DOHH2 (cell line): ENCODE measurements around the gene PYGB.
"Not testable (repeated sequence)": the region's sequence is repeated elsewhere in the genome, so short reads cannot be mapped to it uniquely, and the experiment has no call there.

ENCODE experiments used
- H3F3A ChIP-seq: fragments of 200-600 bp; sonication (generic), shearing (Covaris generic); 2 replicates; pipeline ENCODE4 v1.6.0; 2016; ENCODE audit warnings: antibody characterized with exemption, mild to moderate bottlenecking; ENCODE audit not compliant: control insufficient read depth, insufficient read depth
- H3K27ac ChIP-seq: fragments of 200-600 bp; sonication (generic); 2 replicates; pipeline ENCODE4 v1.5.1; 2014; ENCODE audit warnings: low read depth, mild to moderate bottlenecking, low read length, moderate library complexity
- H3K27me3 ChIP-seq: fragments of 200-600 bp; sonication (generic); 2 replicates; pipeline ENCODE4 v1.6.1; 2014; ENCODE audit warnings: mild to moderate bottlenecking, low read length, mixed read lengths; ENCODE audit not compliant: control insufficient read depth
- H3K36me3 ChIP-seq: fragments of 200-600 bp; sonication (generic); 2 replicates; pipeline ENCODE4 v1.6.1; 2014; ENCODE audit warnings: mild to moderate bottlenecking, low read length, moderate library complexity, mixed read lengths; ENCODE audit not compliant: control insufficient read depth
- H3K4me1 ChIP-seq: fragments of 200-600 bp; sonication (generic); 2 replicates; pipeline ENCODE4 v1.6.1; 2014; ENCODE audit warnings: mild to moderate bottlenecking, low read length, mixed read lengths; ENCODE audit not compliant: control insufficient read depth
- H3K4me2 ChIP-seq: fragments of 200-600 bp; sonication (generic); 2 replicates; pipeline ENCODE4 v1.6.0; 2014; ENCODE audit warnings: mild to moderate bottlenecking, low read length, moderate library complexity
- H3K4me3 ChIP-seq: fragments of 200-600 bp; sonication (generic); 2 replicates; pipeline ENCODE4 v1.5.1; 2014; ENCODE audit warnings: mild to moderate bottlenecking, low read length, mixed read lengths
- H3K79me2 ChIP-seq: fragments of 200-600 bp; sonication (generic); 2 replicates; pipeline ENCODE4 v1.6.1; 2014; ENCODE audit warnings: mild to moderate bottlenecking, low read length, mixed read lengths; ENCODE audit not compliant: control insufficient read depth
- H3K9me2 ChIP-seq: fragments of 200-600 bp; sonication (generic); replicated peaks from 2 replicates; pipeline ENCODE4 v1.6.1; 2014; ENCODE audit warnings: mild to moderate bottlenecking, low read length, mixed read lengths; ENCODE audit not compliant: control insufficient read depth
- H3K9me3 ChIP-seq: fragments of 200-600 bp; sonication (generic); 2 replicates; pipeline ENCODE4 v1.6.1; 2014; ENCODE audit warnings: antibody characterized with exemption, low read length, mixed read lengths; ENCODE audit not compliant: control insufficient read depth, insufficient read depth
- H4K20me1 ChIP-seq: fragments of 200-600 bp; sonication (generic); 2 replicates; pipeline ENCODE4 v1.6.0; 2014; ENCODE audit warnings: low read depth, mild to moderate bottlenecking, antibody characterized with exemption, low read length, moderate library complexity; ENCODE audit not compliant: control insufficient read depth, insufficient read depth
- EZH2phosphoT487 ChIP-seq: fragments of 200-600 bp; sonication (generic); IDR thresholded peaks from 2 replicates; pipeline ENCODE4 v1.6.1; 2017; ENCODE audit warnings: borderline replicate concordance, mild to moderate bottlenecking, antibody characterized with exemption, low read length, moderate library complexity, mixed read lengths
- TF ChIP-seq, protein P1 (sequence below): fragments of 200-600 bp; sonication (generic); IDR thresholded peaks from one replicate; pipeline ENCODE4 v1.5.1; 2014; ENCODE audit warnings: antibody characterized with exemption, mild to moderate bottlenecking, low read depth, low read length; ENCODE audit not compliant: poor library complexity, severe bottlenecking

The PYGB gene

DNA sequence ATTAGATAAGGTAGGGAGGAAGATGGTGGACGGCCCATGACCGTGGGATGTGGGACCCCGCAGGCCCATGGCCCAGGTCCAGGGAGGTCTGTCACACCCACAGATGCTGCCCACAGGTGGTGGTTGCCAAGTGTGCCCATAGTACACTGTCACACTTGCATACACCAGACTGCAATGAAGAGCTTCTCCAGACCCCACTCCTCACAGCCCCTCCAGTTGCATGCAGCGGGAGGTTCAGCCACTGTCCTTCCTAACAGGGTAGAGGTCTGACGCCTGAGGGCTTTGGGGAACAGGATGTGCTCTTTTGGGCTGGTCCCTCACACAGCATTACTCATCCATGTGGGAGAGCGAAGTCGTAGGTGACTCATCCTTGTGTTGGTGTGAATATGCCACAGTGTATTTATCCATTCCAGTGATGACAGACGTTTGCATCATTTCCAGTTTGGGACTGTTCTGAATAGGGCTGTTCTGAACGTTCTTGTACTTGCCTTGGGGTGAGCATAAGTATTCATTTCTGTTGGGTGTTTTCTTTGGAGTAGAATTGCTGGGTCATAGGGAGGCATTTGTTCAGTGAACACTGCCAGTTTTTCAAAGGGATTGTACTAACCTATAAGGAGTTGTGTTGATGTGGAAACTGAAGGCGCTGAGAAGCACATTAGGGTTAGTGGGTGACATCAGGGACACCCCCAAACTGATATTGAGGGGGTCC lies 10.1 kb upstream of the PYGB start:
- Histone ChIP-seq H3K4me3 (no peak overlapping the region), H3K79me2 (no peaks in the 10 kb centered on the region), H4K20me1 (no peaks in the 10 kb centered on the region), H3K9me2 (no peaks in the 10 kb centered on the region), H3K4me1 (peaks cover 12% of the 10 kb centered on the region), H3K27me3 (peaks cover 29% of the 10 kb centered on the region), H3K36me3 (no peaks in the 10 kb centered on the region), H3K4me2 (no peak overlapping the region), H3K9me3 (no peaks in the 10 kb centered on the region), H3K27ac (no peak overlapping the region), H3F3A (no peaks in the 10 kb centered on the region)
- TF ChIP-seq EZH2phosphoT487, result no peak
- TF ChIP-seq, protein P1, sequence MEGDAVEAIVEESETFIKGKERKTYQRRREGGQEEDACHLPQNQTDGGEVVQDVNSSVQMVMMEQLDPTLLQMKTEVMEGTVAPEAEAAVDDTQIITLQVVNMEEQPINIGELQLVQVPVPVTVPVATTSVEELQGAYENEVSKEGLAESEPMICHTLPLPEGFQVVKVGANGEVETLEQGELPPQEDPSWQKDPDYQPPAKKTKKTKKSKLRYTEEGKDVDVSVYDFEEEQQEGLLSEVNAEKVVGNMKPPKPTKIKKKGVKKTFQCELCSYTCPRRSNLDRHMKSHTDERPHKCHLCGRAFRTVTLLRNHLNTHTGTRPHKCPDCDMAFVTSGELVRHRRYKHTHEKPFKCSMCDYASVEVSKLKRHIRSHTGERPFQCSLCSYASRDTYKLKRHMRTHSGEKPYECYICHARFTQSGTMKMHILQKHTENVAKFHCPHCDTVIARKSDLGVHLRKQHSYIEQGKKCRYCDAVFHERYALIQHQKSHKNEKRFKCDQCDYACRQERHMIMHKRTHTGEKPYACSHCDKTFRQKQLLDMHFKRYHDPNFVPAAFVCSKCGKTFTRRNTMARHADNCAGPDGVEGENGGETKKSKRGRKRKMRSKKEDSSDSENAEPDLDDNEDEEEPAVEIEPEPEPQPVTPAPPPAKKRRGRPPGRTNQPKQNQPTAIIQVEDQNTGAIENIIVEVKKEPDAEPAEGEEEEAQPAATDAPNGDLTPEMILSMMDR, result no peak

DNA sequence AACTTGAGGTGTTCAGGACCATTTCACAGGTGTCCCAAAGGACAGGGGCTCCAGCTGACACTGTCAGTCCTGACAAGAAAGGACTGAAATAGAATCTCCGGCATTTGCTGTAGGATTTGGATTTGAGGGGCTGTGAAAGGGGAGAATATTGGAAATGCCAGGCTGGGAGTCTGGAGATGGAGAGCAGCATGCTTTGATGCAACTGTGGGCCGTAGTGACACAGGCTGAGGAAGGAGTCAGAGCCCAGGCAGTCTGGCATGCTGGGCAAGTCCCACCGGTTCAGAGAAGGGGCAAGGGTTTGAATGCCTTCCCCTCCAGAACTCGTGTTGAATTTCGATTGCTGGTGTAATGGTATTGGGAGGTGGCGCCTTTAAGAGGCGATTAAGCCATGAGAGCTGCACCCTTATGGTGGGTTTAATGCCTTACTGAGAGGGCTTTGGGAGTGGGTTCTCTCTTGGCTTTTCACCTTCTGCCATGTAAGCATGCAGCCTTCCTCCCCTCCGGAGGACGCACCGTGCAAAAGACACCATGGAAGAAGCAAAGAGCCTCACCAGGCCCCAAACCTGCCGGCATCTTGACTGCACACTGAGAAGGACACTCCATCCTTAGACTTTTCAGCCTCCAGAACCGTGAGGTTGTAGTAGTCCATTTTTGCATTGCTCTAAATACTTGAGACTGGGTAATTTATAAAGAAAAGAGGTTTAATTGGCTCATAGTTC lies 9.4 kb upstream of the PYGB start:
- Histone ChIP-seq H3K9me3 (no peaks in the 10 kb centered on the region), H3K36me3 (no peaks in the 10 kb centered on the region), H3K4me1 (peaks cover 12% of the 10 kb centered on the region)

DNA sequence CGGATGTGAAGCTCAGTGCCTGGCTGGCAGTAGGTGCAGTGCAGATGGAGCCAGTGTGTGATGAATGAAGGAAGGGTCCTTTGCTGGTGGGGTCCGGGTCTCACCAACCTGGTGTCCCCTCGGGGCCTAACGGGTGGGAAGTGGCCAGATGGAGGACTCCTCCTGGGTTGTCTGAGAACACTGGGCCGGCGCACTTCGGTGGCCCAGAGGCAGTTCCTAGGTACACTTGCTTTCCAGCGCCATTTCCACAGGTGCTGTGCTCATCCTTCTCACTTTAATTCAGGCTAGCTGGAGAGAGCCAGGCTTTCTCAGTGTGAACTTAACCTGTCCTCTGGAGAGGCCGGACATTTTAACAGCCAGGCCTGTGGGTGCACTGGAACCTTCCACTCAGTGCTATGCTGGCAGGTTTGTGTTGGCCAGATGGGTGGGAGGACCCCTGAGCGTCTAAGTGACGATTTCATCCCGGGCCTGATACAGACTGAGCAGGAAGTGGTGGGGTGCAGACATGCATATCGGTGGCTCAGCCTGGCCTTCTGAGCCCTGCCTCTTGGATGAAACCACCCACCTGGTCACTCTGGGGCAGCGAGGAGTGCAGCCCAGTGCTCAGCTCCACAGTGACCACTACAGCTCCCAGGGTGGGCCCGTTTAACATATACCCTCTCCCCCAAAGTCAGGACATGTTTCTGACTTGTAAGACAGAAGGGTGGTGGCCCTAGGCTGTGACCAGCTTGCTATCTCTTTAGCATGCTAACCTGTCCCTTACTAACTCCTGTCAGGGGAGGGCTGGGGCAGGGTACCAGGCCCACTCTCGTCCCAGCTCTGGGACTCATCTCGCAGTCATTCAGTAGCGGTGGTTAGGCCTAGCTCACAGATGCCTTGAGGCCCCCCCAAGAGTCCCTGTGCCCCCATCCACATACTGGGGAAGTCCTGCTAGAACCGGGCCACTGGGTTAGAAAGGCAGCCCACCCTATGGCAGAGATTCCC lies 8.2 kb upstream of the PYGB start:
- peaks cover 32% of the 10 kb centered on the region for H3K27me3 ChIP-seq
- H3K79me2 ChIP-seq, result no peaks in the 10 kb centered on the region
- TF ChIP-seq EZH2phosphoT487, result no peak
- TF ChIP-seq, protein P1, result no peak
- H3K4me1 ChIP-seq, result peaks cover 12% of the 10 kb centered on the region
- H3K9me3 ChIP-seq, result no peaks in the 10 kb centered on the region
- H3K27ac ChIP-seq, result no peak overlapping the region
- H4K20me1 ChIP-seq, result no peaks in the 10 kb centered on the region
- no peaks in the 10 kb centered on the region for H3F3A ChIP-seq
- H3K4me2 ChIP-seq, result peak overlapping the region; percentile 2; the same call in 1 of the 2 replicates
- no peak overlapping the region for H3K4me3 ChIP-seq
- H3K36me3 ChIP-seq, result no peaks in the 10 kb centered on the region
- no peaks in the 10 kb centered on the region for H3K9me2 ChIP-seq

More for the DNA sequence above, 9.4 kb upstream of the PYGB start:
- Histone ChIP-seq H3K4me2 (no peak overlapping the region), H3K9me2 (no peaks in the 10 kb centered on the region), H3F3A (no peaks in the 10 kb centered on the region), H3K27ac (no peak overlapping the region), H4K20me1 (no peaks in the 10 kb centered on the region), H3K27me3 (peaks cover 30% of the 10 kb centered on the region), H3K4me3 (no peak overlapping the region), H3K79me2 (no peaks in the 10 kb centered on the region)
- TF ChIP-seq EZH2phosphoT487, result no peak
- TF ChIP-seq, protein P1, result no peak

DNA sequence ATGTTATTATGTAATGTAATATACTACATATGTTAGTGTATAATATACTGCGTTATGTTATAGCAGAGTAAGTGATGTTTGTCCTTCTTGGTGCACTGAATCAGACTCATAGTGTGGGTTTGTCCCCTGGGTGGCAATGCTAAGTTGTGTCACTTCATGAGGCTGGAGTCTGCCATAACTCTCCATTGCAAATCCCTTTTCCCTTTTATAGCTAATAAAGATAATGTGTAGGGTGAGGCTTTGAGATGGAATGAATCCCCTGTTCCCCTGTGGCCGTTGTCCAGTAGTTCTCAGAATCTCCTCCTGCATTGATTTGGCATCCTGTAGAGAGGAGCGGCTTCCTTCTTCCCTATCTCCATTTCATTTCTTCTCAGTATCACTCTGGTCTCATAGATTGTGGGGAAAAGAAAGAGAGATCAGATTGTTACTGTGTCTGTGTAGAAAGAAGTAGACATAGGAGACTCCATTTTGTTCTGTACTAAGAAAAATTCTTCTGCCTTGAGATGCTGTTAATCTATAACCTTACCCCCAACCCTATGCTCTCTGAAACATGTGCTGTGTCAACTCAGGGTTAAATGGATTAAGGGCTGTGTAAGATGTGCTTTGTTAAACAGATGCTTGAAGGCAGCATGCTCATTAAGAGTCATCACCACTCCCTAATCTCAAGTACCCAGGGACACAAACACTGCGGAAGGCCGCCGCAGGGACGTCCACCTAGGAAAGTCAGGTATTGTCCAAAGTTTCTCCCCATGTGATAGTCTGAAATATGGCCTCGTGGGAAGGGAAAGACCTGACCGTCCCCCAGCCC lies 6.8 kb upstream of the PYGB start:
- H3K4me1 ChIP-seq, result peaks cover 22% of the 10 kb centered on the region
- not testable (repeated sequence) for H4K20me1 ChIP-seq, H3K9me2 ChIP-seq, H3K4me2 ChIP-seq, H3K79me2 ChIP-seq, H3K9me3 ChIP-seq, H3K27ac ChIP-seq, H3F3A ChIP-seq, H3K36me3 ChIP-seq, H3K4me3 ChIP-seq
- H3K27me3 ChIP-seq, result peaks cover 22% of the 10 kb centered on the region

DNA sequence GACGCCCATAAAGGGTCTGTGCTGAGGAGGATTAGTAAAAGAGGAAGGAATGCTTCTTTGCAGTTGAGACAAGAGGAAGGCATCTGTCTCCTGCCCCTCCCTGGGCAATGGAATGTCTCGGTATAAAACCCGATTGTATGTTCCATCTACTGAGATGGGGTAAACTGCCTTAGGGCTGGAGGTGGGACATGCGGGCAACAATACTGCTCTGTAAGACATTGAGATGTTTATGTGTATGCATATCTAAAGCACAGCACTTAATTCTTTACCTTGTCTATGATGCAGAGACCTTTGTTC lies 6.3 kb upstream of the PYGB start:
- H3K79me2 ChIP-seq, H3K4me2 ChIP-seq, H3F3A ChIP-seq, H3K4me3 ChIP-seq, H3K36me3 ChIP-seq, H3K9me2 ChIP-seq, H3K27ac ChIP-seq, H4K20me1 ChIP-seq, H3K9me3 ChIP-seq: not testable (repeated sequence)
- H3K4me1 ChIP-seq, result peaks cover 28% of the 10 kb centered on the region
- peaks cover 17% of the 10 kb centered on the region for H3K27me3 ChIP-seq
